ENCODE data around the gene GPR78.

DNA sequence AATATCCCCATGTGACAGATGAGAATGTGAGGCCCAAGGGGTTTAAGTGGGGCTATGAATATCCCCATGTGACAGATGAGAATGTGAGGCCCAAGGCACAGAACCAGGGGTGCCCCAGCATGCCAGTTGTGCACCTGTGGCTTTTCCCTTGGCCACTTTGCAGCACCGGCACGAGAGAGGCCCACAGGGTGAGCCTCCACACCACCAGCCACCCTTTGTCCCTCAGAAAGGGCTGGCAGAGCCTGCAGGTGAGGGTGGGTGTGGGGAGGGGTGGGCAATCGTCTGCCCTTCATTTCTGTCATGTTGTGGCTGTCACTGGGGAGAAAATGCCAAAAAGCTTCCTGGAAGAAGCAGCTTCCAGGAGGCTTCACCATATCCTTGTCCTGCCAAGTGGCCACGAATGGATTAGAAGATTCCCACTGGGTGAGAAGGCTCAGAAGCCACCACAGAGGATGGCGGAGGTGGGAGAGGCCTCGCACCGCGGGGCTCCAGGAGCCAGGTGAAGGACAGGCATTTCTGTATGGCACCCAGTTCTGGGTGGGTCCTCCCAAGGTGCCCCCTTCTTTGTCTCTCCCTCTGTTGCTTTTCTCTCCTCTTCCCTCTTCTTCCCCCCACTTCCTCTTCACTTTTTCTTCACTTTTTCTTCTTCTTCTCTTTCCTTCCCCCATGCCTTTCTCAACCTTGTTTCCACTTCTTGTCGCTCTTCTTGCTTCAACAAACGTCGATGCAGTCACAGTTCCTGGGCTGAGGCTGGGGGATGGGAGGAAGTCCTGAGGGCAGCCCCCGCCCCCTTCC is 469 bp upstream of the GPR78 start:
- TF ChIP-seq, protein P1, sequence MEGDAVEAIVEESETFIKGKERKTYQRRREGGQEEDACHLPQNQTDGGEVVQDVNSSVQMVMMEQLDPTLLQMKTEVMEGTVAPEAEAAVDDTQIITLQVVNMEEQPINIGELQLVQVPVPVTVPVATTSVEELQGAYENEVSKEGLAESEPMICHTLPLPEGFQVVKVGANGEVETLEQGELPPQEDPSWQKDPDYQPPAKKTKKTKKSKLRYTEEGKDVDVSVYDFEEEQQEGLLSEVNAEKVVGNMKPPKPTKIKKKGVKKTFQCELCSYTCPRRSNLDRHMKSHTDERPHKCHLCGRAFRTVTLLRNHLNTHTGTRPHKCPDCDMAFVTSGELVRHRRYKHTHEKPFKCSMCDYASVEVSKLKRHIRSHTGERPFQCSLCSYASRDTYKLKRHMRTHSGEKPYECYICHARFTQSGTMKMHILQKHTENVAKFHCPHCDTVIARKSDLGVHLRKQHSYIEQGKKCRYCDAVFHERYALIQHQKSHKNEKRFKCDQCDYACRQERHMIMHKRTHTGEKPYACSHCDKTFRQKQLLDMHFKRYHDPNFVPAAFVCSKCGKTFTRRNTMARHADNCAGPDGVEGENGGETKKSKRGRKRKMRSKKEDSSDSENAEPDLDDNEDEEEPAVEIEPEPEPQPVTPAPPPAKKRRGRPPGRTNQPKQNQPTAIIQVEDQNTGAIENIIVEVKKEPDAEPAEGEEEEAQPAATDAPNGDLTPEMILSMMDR (IDR thresholded peaks at IDR 0.05; ENCODE audit: low read depth, low read length): no peak
- no peak for TF ChIP-seq EZH2phosphoT487 (IDR thresholded peaks at IDR 0.05; ENCODE audit: low read depth)
